Measurements from ENCODE around the gene GRIN2A.

- TF ChIP-seq, protein P1, sequence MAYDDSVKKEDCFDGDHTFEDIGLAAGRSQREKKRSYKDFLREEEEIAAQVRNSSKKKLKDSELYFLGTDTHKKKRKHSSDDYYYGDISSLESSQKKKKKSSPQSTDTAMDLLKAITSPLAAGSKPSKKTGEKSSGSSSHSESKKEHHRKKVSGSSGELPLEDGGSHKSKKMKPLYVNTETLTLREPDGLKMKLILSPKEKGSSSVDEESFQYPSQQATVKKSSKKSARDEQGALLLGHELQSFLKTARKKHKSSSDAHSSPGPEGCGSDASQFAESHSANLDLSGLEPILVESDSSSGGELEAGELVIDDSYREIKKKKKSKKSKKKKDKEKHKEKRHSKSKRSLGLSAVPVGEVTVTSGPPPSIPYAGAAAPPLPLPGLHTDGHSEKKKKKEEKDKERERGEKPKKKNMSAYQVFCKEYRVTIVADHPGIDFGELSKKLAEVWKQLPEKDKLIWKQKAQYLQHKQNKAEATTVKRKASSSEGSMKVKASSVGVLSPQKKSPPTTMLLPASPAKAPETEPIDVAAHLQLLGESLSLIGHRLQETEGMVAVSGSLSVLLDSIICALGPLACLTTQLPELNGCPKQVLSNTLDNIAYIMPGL (CRISPR knock-in tag; IDR thresholded peaks at IDR 0.05; ENCODE audit: borderline replicate concordance) = no peak
- TF ChIP-seq ESRRA (IDR thresholded peaks at IDR 0.05; ENCODE audit: borderline replicate concordance, low read length) (no peak), MAX (IDR thresholded peaks at IDR 0.05) (no peak), RFX5 (IDR thresholded peaks at IDR 0.05) (no peak), POLR2A (IDR thresholded peaks at IDR 0.05; ENCODE audit: low read length) (no peak), KDM1A (IDR thresholded peaks at IDR 0.05; ENCODE audit: low read depth) (no peak), PBX3 (IDR thresholded peaks at IDR 0.05) (no peak), BCL3 (IDR thresholded peaks at IDR 0.05) (no peak), USF2 (IDR thresholded peaks at IDR 0.05) (no peak), CTCF (IDR thresholded peaks at IDR 0.05) (no peak)
Measured at GRCh38 chr16:9837481-9837880, 344.7 kb downstream of the GRIN2A start.
